Pancreas (tissue), 10 donors: Measurements from ENCODE around the gene KCTD18. TPM values are rescaled to one million over a fixed set of nuclear protein-coding genes. Genes with fewer than 3 reads are reported as not detected.

ENCODE experiments used
- ATAC-seq, 4 donors: fragments of 200-7000 bp; cut with Tn5 transposase; one replicate each; pipeline versions ENCODE4 v1.8.0 to v1.9.1; 2020; ENCODE audit warnings: mild to moderate bottlenecking in 4 of 4, moderate library complexity in 4 of 4
- DNase-seq, 6 donors: peaks; one replicate each; pipeline ENCODE4 v3.0.0-alpha.2; 2020
- FAIRE-seq: peaks from 2 replicates; lab custom pipeline; 2012; peaks lifted over from hg19 to GRCh38; lab: Jason Lieb, UNC
- H3K27ac ChIP-seq, 4 donors: fragments of 200-600 bp; sonication (generic); 1 replicate in 3 of 4; 2 replicates in 1 of 4; pipeline versions ENCODE4 v1.5.0 to v1.8.0; 2020
- H3K27me3 ChIP-seq, 4 donors: fragments of 200-600 bp; one replicate each; pipeline ENCODE4 v1.8.0; 2021
- H3K36me3 ChIP-seq, 3 donors: fragments of 200-600 bp; sonication (generic) in 1 of 3; one replicate each; pipeline versions ENCODE4 v1.5.0 to v1.8.0; 2020 to 2021
- H3K4me1 ChIP-seq, 3 donors: fragments of 200-600 bp; one replicate each; pipeline ENCODE4 v1.8.0; 2021
- H3K4me3 ChIP-seq, 4 donors: fragments of 200-600 bp; sonication (generic) in 2 of 4; one replicate each; pipeline versions ENCODE4 v1.5.0 to v1.8.0; 2020 to 2021
- H3K9me3 ChIP-seq, 4 donors: fragments of 200-600 bp; one replicate each; pipeline ENCODE4 v1.8.0; 2021
- CTCF ChIP-seq, 4 donors: fragments of 200-600 bp; sonication (generic) in 3 of 4; IDR thresholded peaks; one replicate each; pipeline versions ENCODE4 v1.5.0 to v1.8.0; 2021; ENCODE audit warnings: antibody characterized with exemption in 4 of 4
- WGBS, 2 donors: extraction: QIAGEN DNeasy Blood & Tissue Kit; methylation state at CpG; one replicate each; pipeline ENCODE4 v1.1.7; 2013; 5-methylcytosine and 5-hydroxymethylcytosine counted together
- intact Hi-C, 3 donors: fragments of 100-400 bp; cut with DNase I; formaldehyde crosslinking; loops; one replicate each; pipeline versions ENCODE4 v1.11.1 to v1.14.2; 2022
- polyA plus RNA-seq, 2 donors: library from polyadenylated mRNA; stranded (reverse); fragments of 200-250 nt; gene quantifications; one replicate each; pipeline ENCODE4 v1.2.3, GENCODE V29; 2013
- total RNA-seq, 6 donors: library from RNA; stranded (reverse); fragmentation: NEBNext Ultra II Directional in 4 of 6; extraction: Animal tissue kit (Norgen Biotek cat#: 25700) in 4 of 6; gene quantifications; one replicate each; pipeline versions ENCODE4 v1.2.1 to v1.2.4, GENCODE V29; 2021 to 2023
- donor health status: healthy with polysubstance abuse.
- donor health status: DM: no; HTN: no; CAD: no; lungs with moderate emphysema.
- donor health status: DM: no; HTN: no; CAD: no.
- donor health status: control.
- donor health status: control.
- donor health status: Bipolar disorder and iron deficiency.
- donor health status: DM: yes; HTN: yes; CAD: no.
- donor health status: DM: no; HTN: no; CAD: no.
- donor health status: DM: no; HTN: no; CAD: no.
- donor health status: DM: yes; HTN: yes; CAD: no.

Gene KCTD18
- total RNA-seq (10 to 100 TPM in 3 of 6 donors, 1 to 10 TPM in 3; 8.9 to 13.5 (median 10.3) TPM), polyA plus RNA-seq (1 to 10 TPM; 5.0 to 8.1 TPM)

- peak; percentile 99 for ATAC-seq
- Histone ChIP-seq H3K4me1 (peaks cover 0 to 7% (median 0%) of the 10 kb centered on the region in 3 donors), H3K36me3 (no peaks in the 10 kb centered on the region), H3K27ac (peak within 1 kb of the TSS; percentile 50 to 69 (median 64)), H3K4me3 (peak within 1 kb of the TSS; percentile 57 to 75 (median 70)), H3K9me3 (no peaks in the 10 kb centered on the region), H3K27me3 (no peaks in the 10 kb centered on the region)
- WGBS, 2 donors, result 0 to 1% methylated on average over 41 to 78 of the region's 78 CpGs
- intact Hi-C loops, result no loop called here
- peak; percentile 53 to 85 (median 74) for TF ChIP-seq CTCF (IDR thresholded peaks at IDR 0.05)
- FAIRE-seq, result no peak
- DNase-seq, result peak; percentile 90 to 98 (median 92)
Measured at GRCh38 chr2:200509612-200510433, at the start of gene KCTD18. TSS of gene KCTD18 (minus strand) at chr2:200510068. CDS start at chr2:200507016, 3,052 bp downstream.

- ATAC-seq, result no peak
- no peaks in the 10 kb centered on the region for H3K4me1 ChIP-seq
- H3K9me3 ChIP-seq, result no peaks in the 10 kb centered on the region
- DNase-seq, result no peak
- intact Hi-C loops, result no loop called here
- H3K27ac ChIP-seq, result no peak overlapping the region
- no peaks in the 10 kb centered on the region for H3K27me3 ChIP-seq
- FAIRE-seq, result no peak
- H3K36me3 ChIP-seq, result no peaks in the 10 kb centered on the region
- no peak overlapping the region for H3K4me3 ChIP-seq
- no peak for TF ChIP-seq CTCF (IDR thresholded peaks at IDR 0.05)
Measured at GRCh38 chr2:200540793-200541192, 30.9 kb upstream of the KCTD18 start.

- Histone ChIP-seq H3K36me3 (no peaks in the 10 kb centered on the region), H3K4me1 (no peaks in the 10 kb centered on the region), H3K27ac (no peak overlapping the region), H3K4me3 (no peak overlapping the region), H3K27me3 (no peaks in the 10 kb centered on the region), H3K9me3 (no peaks in the 10 kb centered on the region)
- DNase-seq, result no peak
- intact Hi-C loops, result no loop called here
- 73 to 90% methylated on average over 1 of the region's 1 CpG for WGBS, 2 donors
- FAIRE-seq, result no peak
- no peak for TF ChIP-seq CTCF (IDR thresholded peaks at IDR 0.05)
- ATAC-seq, result no peak
Measured at GRCh38 chr2:200538139-200538538, 28.3 kb upstream of the KCTD18 start.

- no peaks in the 10 kb centered on the region for H3K36me3 ChIP-seq
- H3K4me3 ChIP-seq, result no peak overlapping the region
- H3K27ac ChIP-seq, result no peak overlapping the region
- FAIRE-seq, result no peak
- H3K4me1 ChIP-seq, result no peaks in the 10 kb centered on the region
- no peak for TF ChIP-seq CTCF (IDR thresholded peaks at IDR 0.05)
- intact Hi-C loops, result no loop called here
- no peaks in the 10 kb centered on the region for H3K9me3 ChIP-seq
- no peaks in the 10 kb centered on the region for H3K27me3 ChIP-seq
- no peak for DNase-seq
- ATAC-seq, result no peak
Measured at GRCh38 chr2:200534572-200534971, 24.7 kb upstream of the KCTD18 start.

GRCh38 chr2:200533754-200534153 is 23.9 kb upstream of the KCTD18 start:
- Histone ChIP-seq H3K27ac (no peak overlapping the region), H3K36me3 (no peaks in the 10 kb centered on the region), H3K27me3 (no peaks in the 10 kb centered on the region), H3K4me3 (no peak overlapping the region), H3K4me1 (no peaks in the 10 kb centered on the region), H3K9me3 (no peaks in the 10 kb centered on the region)
- TF ChIP-seq CTCF (IDR thresholded peaks at IDR 0.05), result no peak
- 75 to 90% methylated on average over 2 of the region's 2 CpGs for WGBS, 2 donors
- intact Hi-C loops, result no loop called here
- FAIRE-seq, result no peak
- no peak for ATAC-seq
- DNase-seq, result no peak
